Measurements from ENCODE around the gene PELI2. TPM values are rescaled to one million over a fixed set of nuclear protein-coding genes. Genes with fewer than 3 reads are reported as not detected.

The PELI2 gene
- total RNA-seq, 1 experiment from 2014 or later = 2.0 TPM

DNA sequence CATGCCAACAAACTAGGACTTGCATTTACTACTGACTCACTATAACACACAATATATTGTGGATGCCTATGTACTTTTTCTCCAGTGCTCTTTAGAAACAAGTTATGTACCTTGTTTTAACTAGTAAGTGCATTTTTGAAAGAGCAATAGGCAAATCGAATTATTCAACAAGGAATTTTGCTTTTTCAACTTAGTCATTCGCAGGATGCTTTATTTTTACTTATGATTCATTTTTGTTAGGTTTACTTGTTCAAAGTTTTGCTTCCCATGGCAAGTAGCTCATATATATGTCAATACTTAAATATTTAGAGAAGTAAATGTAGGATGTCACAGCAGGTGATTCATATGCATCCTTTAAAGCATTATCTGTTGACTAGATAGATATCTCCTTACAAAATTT is 149.8 kb downstream of the PELI2 start:
- Histone ChIP-seq H3K36me3 (ENCODE audit: control insufficient read depth in 1 of 2, insufficient read depth in 2 of 2, low read length in 2 of 2) (no peaks in the 10 kb centered on the region), H3K9ac (ENCODE audit: low read length) (no peak overlapping the region), H4K20me1 (ENCODE audit: insufficient read depth) (no peaks in the 10 kb centered on the region), H3K27ac (ENCODE audit: low read depth, low read length) (no peak overlapping the region), H3K9me2 (ENCODE audit: insufficient read depth) (no peaks in the 10 kb centered on the region), H3K4me1 (ENCODE audit: control insufficient read depth in 1 of 2, insufficient read depth in 2 of 2, low read length in 2 of 2) (no peaks in the 10 kb centered on the region), H3K79me2 (ENCODE audit: insufficient read depth, low read length) (no peaks in the 10 kb centered on the region), H2AFZ (ENCODE audit: low read depth, low read length, poor library complexity, severe bottlenecking) (no peak overlapping the region), H3K27me3 (ENCODE audit: insufficient read depth, low read length) (peaks cover 51% of the 10 kb centered on the region), H3K9me3 (ENCODE audit: control insufficient read depth in 1 of 2, insufficient read depth in 1 of 2, low read depth in 1 of 2, low read length in 2 of 2) (no peaks in the 10 kb centered on the region), H3K4me3 (replicated peaks in 1 of 2; ENCODE audit: low read depth in 1 of 2, low read length in 2 of 2) (no peak overlapping the region), H3K4me2 (ENCODE audit: low read length) (no peak overlapping the region)
- DNase-seq (ENCODE audit: low read depth, low spot score) (no peak), ATAC-seq (no peak)
- CTCF ChIA-PET = no interaction called here
- POLR2A ChIA-PET = no interaction called here
- RAD21 ChIA-PET (ENCODE audit: low non-redundant PET in 1 of 2, low total read pairs in 2 of 2, uncharacterized antibody in 2 of 2, unreplicated experiment in 2 of 2) = no interaction called here
- intact Hi-C loops (cut with micrococcal nuclease) = no loop called here
- BruUV-seq (replicated peaks) = no TSS peak
- no peak for TF ChIP-seq ZNF274 (IDR thresholded peaks at IDR 0.05; ENCODE audit: low read depth, low read length)
- TF ChIP-seq TCF7L2 (IDR thresholded peaks at IDR 0.05; ENCODE audit: borderline replicate concordance, extremely low read depth, insufficient read depth, insufficient read length) = no peak
- TF ChIP-seq POLR2A (IDR thresholded peaks at IDR 0.05; ENCODE audit: borderline replicate concordance, extremely low read depth, insufficient read depth, insufficient read length) = no peak
- no peak for TF ChIP-seq RAD21 (IDR thresholded peaks at IDR 0.05; ENCODE audit: low read depth)
- TF ChIP-seq, protein P1, sequence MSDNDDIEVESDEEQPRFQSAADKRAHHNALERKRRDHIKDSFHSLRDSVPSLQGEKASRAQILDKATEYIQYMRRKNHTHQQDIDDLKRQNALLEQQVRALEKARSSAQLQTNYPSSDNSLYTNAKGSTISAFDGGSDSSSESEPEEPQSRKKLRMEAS (IDR thresholded peaks at IDR 0.05) = no peak

DNA sequence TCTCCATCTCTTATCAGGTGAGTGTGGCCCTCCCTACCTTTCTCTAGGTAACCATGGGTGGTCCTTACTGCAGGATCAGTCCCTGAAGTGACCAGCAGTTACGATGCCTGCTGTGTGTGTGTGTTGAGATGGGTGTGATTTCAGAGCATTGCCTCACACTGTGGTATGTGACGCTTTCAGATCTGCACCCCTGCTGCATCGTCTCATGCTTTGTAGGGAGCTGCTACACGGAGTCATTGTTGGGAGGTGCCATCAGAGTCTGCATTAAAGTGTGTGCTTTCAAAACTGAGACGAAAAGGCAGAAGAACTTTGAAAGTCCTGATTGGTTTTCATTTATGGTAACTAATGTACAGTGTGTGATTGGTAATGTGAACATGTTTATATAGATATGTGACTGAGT is 150.5 kb downstream of the PELI2 start:
- ATAC-seq (no peak), DNase-seq (ENCODE audit: low read depth, low spot score) (no peak)
- peaks cover 53% of the 10 kb centered on the region for H3K27me3 ChIP-seq (ENCODE audit: insufficient read depth, low read length)
- intact Hi-C loops (cut with micrococcal nuclease) = no loop called here
- ChIA-PET RAD21 (ENCODE audit: low non-redundant PET in 1 of 2, low total read pairs in 2 of 2, uncharacterized antibody in 2 of 2, unreplicated experiment in 2 of 2) (no interaction called here), POLR2A (no interaction called here), CTCF (no interaction called here)
- H3K9ac ChIP-seq (ENCODE audit: low read length) = no peak overlapping the region
- TF ChIP-seq RAD21 (IDR thresholded peaks at IDR 0.05; ENCODE audit: low read depth) (no peak), SRF (IDR thresholded peaks at IDR 0.05; ENCODE audit: low read depth) (no peak), ZFX (IDR thresholded peaks at IDR 0.05) (no peak), EGR1 (IDR thresholded peaks at IDR 0.05; ENCODE audit: low read depth) (no peak)
- H3K36me3 ChIP-seq (ENCODE audit: control insufficient read depth in 1 of 2, insufficient read depth in 2 of 2, low read length in 2 of 2) = no peaks in the 10 kb centered on the region
- no peaks in the 10 kb centered on the region for H3K79me2 ChIP-seq (ENCODE audit: insufficient read depth, low read length)
- no peaks in the 10 kb centered on the region for H3K9me3 ChIP-seq (ENCODE audit: control insufficient read depth in 1 of 2, insufficient read depth in 1 of 2, low read depth in 1 of 2, low read length in 2 of 2)
- H3K27ac ChIP-seq (ENCODE audit: low read depth, low read length) = no peak overlapping the region
- H3K4me3 ChIP-seq (replicated peaks in 1 of 2; ENCODE audit: low read depth in 1 of 2, low read length in 2 of 2) = no peak overlapping the region
- no peak overlapping the region for H2AFZ ChIP-seq (ENCODE audit: low read depth, low read length, poor library complexity, severe bottlenecking)
- H3K4me2 ChIP-seq (ENCODE audit: low read length) = no peak overlapping the region
- BruUV-seq (replicated peaks) = no TSS peak
- no peaks in the 10 kb centered on the region for H3K9me2 ChIP-seq (ENCODE audit: insufficient read depth)
- no peaks in the 10 kb centered on the region for H4K20me1 ChIP-seq (ENCODE audit: insufficient read depth)
- no peaks in the 10 kb centered on the region for H3K4me1 ChIP-seq (ENCODE audit: control insufficient read depth in 1 of 2, insufficient read depth in 2 of 2, low read length in 2 of 2)
